A673 (cell line): ENCODE results near the gene GNAS. TPM values are rescaled to one million over a fixed set of nuclear protein-coding genes. Genes with fewer than 3 reads are reported as not detected.

Experiments
- BruUV-seq: library from RNA; stranded (reverse); fragments of 400-500 nt; replicated peaks from 2 replicates; lab custom pipeline; 2021; lab: Mats Ljungman, UMichigan
- CTCF ChIA-PET: fragments of 300-600 bp; sonication (Branson Sonifier 250); formaldehyde crosslinking; loops from one replicate; lab custom pipeline; 2022; ENCODE audit warnings: antibody characterized with exemption; lab: Charles Lee
- POLR2A ChIA-PET: fragments of 300-600 bp; sonication (Branson Sonifier 250); formaldehyde crosslinking; loops from one replicate; lab custom pipeline; 2022; ENCODE audit warnings: antibody characterized with exemption; ENCODE audit not compliant: low non-redundant PET; lab: Charles Lee
- DNase-seq: peaks from one replicate; pipeline ENCODE4 v3.0.0-alpha.2; 2015; ENCODE audit warnings: low spot score
- H3K27ac ChIP-seq: fragments of 200-600 bp; sonication (generic); 2 replicates; pipeline ENCODE4 v1.5.1; 2016; ENCODE audit warnings: mixed run types, low read depth, mild to moderate bottlenecking, mixed read lengths, antibody characterized with exemption, low read length; ENCODE audit not compliant: poor library complexity, severe bottlenecking
- H3K27me3 ChIP-seq: fragments of 200-600 bp; sonication (generic); replicated peaks from 2 replicates; pipeline ENCODE4 v1.6.1; 2017; ENCODE audit warnings: mixed run types, low read depth, mild to moderate bottlenecking, mixed read lengths, antibody characterized with exemption, low read length; ENCODE audit not compliant: insufficient read depth, poor library complexity
- H3K36me3 ChIP-seq: fragments of 200-600 bp; sonication (generic); 2 replicates; pipeline ENCODE4 v1.6.1; 2016; ENCODE audit warnings: mixed run types, mild to moderate bottlenecking, mixed read lengths, antibody characterized with exemption, low read length; ENCODE audit not compliant: insufficient read depth, poor library complexity, severe bottlenecking
- H3K4me1 ChIP-seq: fragments of 200-600 bp; sonication (generic); 2 replicates; pipeline ENCODE4 v1.6.1; 2017; ENCODE audit warnings: mixed run types, mild to moderate bottlenecking, mixed read lengths, antibody characterized with exemption, low read length; ENCODE audit not compliant: insufficient read depth, poor library complexity, severe bottlenecking
- H3K4me3 ChIP-seq: fragments of 200-600 bp; sonication (generic); 2 replicates; pipeline ENCODE4 v1.5.1; 2016; ENCODE audit warnings: low read depth, mixed run types, mild to moderate bottlenecking, mixed read lengths, low read length; ENCODE audit not compliant: poor library complexity, severe bottlenecking
- H3K9me3 ChIP-seq: fragments of 200-600 bp; sonication (generic); 2 replicates; pipeline ENCODE4 v1.6.1; 2016; ENCODE audit warnings: mixed run types, low read depth, mild to moderate bottlenecking, mixed read lengths, antibody characterized with exemption, low read length; ENCODE audit not compliant: poor library complexity, severe bottlenecking
- CTCF ChIP-seq: fragments of 300-800, 200-600 bp; sonication (generic); conservative IDR thresholded peaks from 2 replicates; pipeline ENCODE4 v1.5.1; 2017; ENCODE audit warnings: low read depth, mild to moderate bottlenecking, antibody characterized with exemption, low read length, moderate library complexity, mixed read lengths
- EZH2 ChIP-seq: fragments of 200-600 bp; sonication (generic); IDR thresholded peaks from 2 replicates; pipeline ENCODE4 v1.6.1; 2017; ENCODE audit warnings: borderline replicate concordance, low read depth, mild to moderate bottlenecking, mixed read lengths, antibody characterized with exemption, low read length; ENCODE audit not compliant: poor library complexity, severe bottlenecking
- intact Hi-C: fragments of 100-400 bp; cut with micrococcal nuclease; formaldehyde crosslinking; loops from one replicate; pipeline ENCODE4 v1.10.0; 2022; ENCODE audit not compliant: unreplicated experiment
- total RNA-seq: library from RNA; stranded (reverse); gene quantifications from 2 replicates; pipeline ENCODE4 v1.2.3, GENCODE V29; 2021

The GNAS gene
- total RNA-seq, 1 experiment from 2014 or later: 1,108 TPM

GRCh38 chr20:58867211-58867610, 14.7 kb downstream of the GNAS start:
- no peaks in the 10 kb centered on the region for H3K9me3 ChIP-seq
- no TSS peak for BruUV-seq
- no peaks in the 10 kb centered on the region for H3K36me3 ChIP-seq
- ChIA-PET POLR2A (no interaction called here), CTCF (interaction anchor here (0.6 kb wide), 1 partner anchor 303 kb away, joined by 3 read pairs; no protein-coding TSS in a partner anchor)
- H3K4me1 ChIP-seq: peaks cover 4% of the 10 kb centered on the region
- TF ChIP-seq CTCF: no peak
- no peak for TF ChIP-seq EZH2
- H3K4me3 ChIP-seq: no peak overlapping the region
- no peak for DNase-seq
- H3K27ac ChIP-seq: no peak overlapping the region
- intact Hi-C loops: no loop called here
- H3K27me3 ChIP-seq: peaks cover 42% of the 10 kb centered on the region

GRCh38 chr20:58868795-58869194, 16.3 kb downstream of the GNAS start:
- ChIA-PET POLR2A (no interaction called here), CTCF (no interaction called here)
- no peak for DNase-seq
- BruUV-seq: no TSS peak
- H3K36me3 ChIP-seq: no peaks in the 10 kb centered on the region
- H3K27me3 ChIP-seq: peaks cover 27% of the 10 kb centered on the region
- no peaks in the 10 kb centered on the region for H3K9me3 ChIP-seq
- peaks cover 4% of the 10 kb centered on the region for H3K4me1 ChIP-seq
- TF ChIP-seq EZH2 (no peak), CTCF (0 out of 2 replicates have a peak, but pooled peaks have one; percentile 13)
- no peak overlapping the region for H3K27ac ChIP-seq
- no peak overlapping the region for H3K4me3 ChIP-seq
- intact Hi-C loops: no loop called here

- peaks cover 20% of the 10 kb centered on the region for H3K27me3 ChIP-seq
- CTCF ChIA-PET: interaction anchor here (0.6 to 1.6 kb wide), 7 partner anchors 11 to 626 kb away, joined by 3 to 10 read pairs (median 5); partner anchors contain the start of genes GNAS and STX16
- H3K4me1 ChIP-seq: peaks cover 4% of the 10 kb centered on the region
- no peak for DNase-seq
- TF ChIP-seq CTCF: no peak
- no peak for TF ChIP-seq EZH2
- BruUV-seq: no TSS peak
- POLR2A ChIA-PET: no interaction called here
- no peak overlapping the region for H3K27ac ChIP-seq
- intact Hi-C loops: loop anchor here (1.0 to 10.0 kb wide), 5 partner anchors 215 to 586 kb away; no protein-coding TSS in a partner anchor
- no peaks in the 10 kb centered on the region for H3K9me3 ChIP-seq
- H3K36me3 ChIP-seq: no peaks in the 10 kb centered on the region
- H3K4me3 ChIP-seq: no peak overlapping the region
These were observed 17.2 kb downstream of the GNAS start for GRCh38 chr20:58869662-58870227.
